ENCODE data around the gene ZNF20.

DNA sequence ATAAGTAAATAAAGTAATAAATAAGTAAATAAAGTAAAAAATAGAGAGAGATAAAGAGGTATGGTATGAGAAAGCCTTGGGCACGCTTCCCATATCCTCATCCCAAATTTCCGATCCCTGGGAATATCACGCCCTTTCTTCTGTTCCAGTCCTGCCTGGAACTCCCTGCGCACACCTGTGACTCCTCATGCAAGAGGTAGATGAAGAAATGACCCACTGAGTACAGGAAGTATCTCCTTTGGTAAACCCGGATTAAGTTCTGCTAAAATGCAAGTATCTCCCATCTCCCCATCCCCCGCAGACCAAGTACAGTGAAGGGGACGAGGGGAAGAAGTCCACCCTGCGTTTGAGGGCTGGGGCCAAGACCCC, 22.3 kb upstream of the ZNF20 start:
- TF ChIP-seq, protein P1, sequence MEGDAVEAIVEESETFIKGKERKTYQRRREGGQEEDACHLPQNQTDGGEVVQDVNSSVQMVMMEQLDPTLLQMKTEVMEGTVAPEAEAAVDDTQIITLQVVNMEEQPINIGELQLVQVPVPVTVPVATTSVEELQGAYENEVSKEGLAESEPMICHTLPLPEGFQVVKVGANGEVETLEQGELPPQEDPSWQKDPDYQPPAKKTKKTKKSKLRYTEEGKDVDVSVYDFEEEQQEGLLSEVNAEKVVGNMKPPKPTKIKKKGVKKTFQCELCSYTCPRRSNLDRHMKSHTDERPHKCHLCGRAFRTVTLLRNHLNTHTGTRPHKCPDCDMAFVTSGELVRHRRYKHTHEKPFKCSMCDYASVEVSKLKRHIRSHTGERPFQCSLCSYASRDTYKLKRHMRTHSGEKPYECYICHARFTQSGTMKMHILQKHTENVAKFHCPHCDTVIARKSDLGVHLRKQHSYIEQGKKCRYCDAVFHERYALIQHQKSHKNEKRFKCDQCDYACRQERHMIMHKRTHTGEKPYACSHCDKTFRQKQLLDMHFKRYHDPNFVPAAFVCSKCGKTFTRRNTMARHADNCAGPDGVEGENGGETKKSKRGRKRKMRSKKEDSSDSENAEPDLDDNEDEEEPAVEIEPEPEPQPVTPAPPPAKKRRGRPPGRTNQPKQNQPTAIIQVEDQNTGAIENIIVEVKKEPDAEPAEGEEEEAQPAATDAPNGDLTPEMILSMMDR (IDR thresholded peaks at IDR 0.05): no peak
- TF ChIP-seq POLR2A (IDR thresholded peaks at IDR 0.05) (no peak), EP300 (IDR thresholded peaks at IDR 0.05) (no peak), POLR2AphosphoS5 (IDR thresholded peaks at IDR 0.05) (no peak)
